Measurements from ENCODE around the gene MUTYH. TPM values are rescaled to one million over a fixed set of nuclear protein-coding genes. Genes with fewer than 3 reads are reported as not detected.
"Not testable (repeated sequence)": the region's sequence is repeated elsewhere in the genome, so short reads cannot be mapped to it uniquely, and the experiment has no call there.

Gene MUTYH
- polyA plus RNA-seq (2013, experiment 1 of 2): 29.5 TPM
- 34.4 TPM for polyA plus RNA-seq (2013, experiment 2 of 2)

DNA sequence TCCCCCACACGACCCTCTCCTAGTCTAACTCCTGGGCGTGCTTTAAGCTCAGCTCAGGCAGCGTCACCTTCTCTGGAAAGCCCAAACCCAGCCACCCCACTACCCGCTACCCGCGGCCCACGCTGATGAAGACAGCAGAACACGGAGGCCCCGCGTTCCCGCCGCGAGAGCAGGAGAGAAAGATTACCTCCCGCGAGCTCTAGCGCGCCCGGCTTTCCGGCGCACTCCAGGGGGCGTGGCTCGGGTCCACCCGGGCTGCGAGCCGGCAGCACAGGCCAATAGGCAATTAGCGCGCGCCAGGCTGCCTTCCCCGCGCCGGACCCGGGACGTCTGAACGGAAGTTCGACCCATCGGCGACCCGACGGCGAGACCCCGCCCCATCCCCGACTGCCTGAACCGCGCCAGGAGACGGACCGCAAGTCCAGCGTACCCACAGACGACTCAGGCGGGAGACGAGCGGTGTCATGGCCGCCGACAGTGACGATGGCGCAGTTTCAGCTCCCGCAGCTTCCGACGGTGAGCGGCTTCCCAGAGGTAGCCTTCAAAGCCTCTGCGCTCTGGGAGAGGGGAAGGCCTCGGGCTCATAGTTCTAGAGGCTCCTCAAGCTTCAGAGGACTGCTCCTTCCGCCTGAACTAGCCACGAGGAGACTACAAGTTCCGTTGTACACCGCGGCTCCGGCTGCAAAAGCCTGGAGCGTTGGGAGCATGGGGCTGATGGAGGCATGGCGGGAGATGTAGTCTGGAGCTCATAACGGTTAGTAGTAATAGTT lies at the start of gene MUTYH, which contains the start of gene TOE1:
MUTYH (minus strand) TSS at position 652 of the 770 bp plus-strand sequence. CDS start 5,935 bp downstream, outside the sequence.
TOE1 (plus strand) TSS at position 382 of the 770 bp plus-strand sequence; CDS start at position 465, 83 bp downstream.
- Histone ChIP-seq H3K4me1 (ENCODE audit: insufficient read depth, low read length) (peaks cover 10% of the 10 kb centered on the region; the same call in 1 of the 2 replicates), H3K36me3 (ENCODE audit: insufficient read depth, low read length) (peaks cover 50% of the 10 kb centered on the region), H3K27me3 (ENCODE audit: insufficient read depth, low read length) (no peaks in the 10 kb centered on the region), H3K27ac (ENCODE audit: low read depth, low read length) (peak within 1 kb of the TSS; percentile 98), H3K9me3 (ENCODE audit: insufficient read depth, low read depth, low read length) (no peaks in the 10 kb centered on the region), H3K9ac (ENCODE audit: low read depth, low read length) (peak within 1 kb of the TSS; percentile 99), H3K4me3 (ENCODE audit: low read length) (peak within 1 kb of the TSS; percentile 92)
- whole genome bisulfite sequencing: under 1% methylated on average over 69 of the region's 70 CpGs

DNA sequence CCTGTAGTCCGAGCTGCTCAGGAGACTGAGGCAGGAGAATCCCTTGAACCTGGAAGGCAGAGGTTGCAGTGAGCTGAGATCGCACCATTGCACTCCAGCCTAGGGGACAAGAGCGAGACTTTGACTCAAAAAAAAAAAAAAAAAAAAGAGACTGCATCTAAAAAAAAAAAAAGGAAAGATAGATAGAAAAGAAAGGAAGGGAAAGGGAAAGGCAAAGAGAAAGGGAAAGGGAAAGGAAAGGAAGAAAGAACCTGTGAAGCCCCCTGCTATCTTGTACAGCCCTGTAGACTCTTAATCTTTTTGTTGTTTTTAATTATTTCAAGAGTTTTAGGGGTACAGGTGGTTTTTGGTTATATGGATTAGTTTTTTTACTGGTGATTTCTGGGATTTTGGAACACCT lies 46.0 kb upstream of the MUTYH start:
- Histone ChIP-seq H3K9ac (ENCODE audit: low read depth, low read length) (no peak overlapping the region), H3K4me3 (ENCODE audit: low read length) (no peak overlapping the region), H3K27ac (ENCODE audit: low read depth, low read length) (no peak overlapping the region), H3K27me3 (ENCODE audit: insufficient read depth, low read length) (no peaks in the 10 kb centered on the region), H3K4me1 (ENCODE audit: insufficient read depth, low read length) (no peaks in the 10 kb centered on the region), H3K36me3 (ENCODE audit: insufficient read depth, low read length) (no peaks in the 10 kb centered on the region), H3K9me3 (ENCODE audit: insufficient read depth, low read depth, low read length) (no peaks in the 10 kb centered on the region)
- WGBS: 98% methylated on average over 3 of the region's 3 CpGs

DNA sequence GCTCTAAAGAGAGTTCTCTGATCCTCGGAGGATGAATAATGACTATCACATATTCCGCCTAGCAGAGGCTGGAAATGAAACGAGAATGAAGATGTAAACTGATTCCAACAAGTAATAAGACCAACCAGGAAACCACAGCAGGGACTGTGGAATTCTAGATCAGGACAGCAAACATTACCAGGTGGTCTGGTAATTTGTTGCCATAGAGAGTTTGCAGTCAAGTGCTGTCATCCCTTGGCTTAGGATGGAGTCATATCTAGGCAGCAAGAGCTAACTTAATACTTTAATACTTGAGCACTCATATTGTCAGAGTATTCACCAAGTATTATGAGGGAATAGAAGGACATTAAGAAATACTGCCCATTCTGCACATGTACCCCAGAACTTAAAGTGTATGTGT lies 45.1 kb upstream of the MUTYH start:
- no peaks in the 10 kb centered on the region for H3K36me3 ChIP-seq (ENCODE audit: insufficient read depth, low read length)
- 100% methylated on average over 3 of the region's 3 CpGs for WGBS
- H3K9me3 ChIP-seq (ENCODE audit: insufficient read depth, low read depth, low read length): no peaks in the 10 kb centered on the region
- no peaks in the 10 kb centered on the region for H3K27me3 ChIP-seq (ENCODE audit: insufficient read depth, low read length)
- H3K4me1 ChIP-seq (ENCODE audit: insufficient read depth, low read length): no peaks in the 10 kb centered on the region
- no peak overlapping the region for H3K4me3 ChIP-seq (ENCODE audit: low read length)
- no peak overlapping the region for H3K9ac ChIP-seq (ENCODE audit: low read depth, low read length)
- no peak overlapping the region for H3K27ac ChIP-seq (ENCODE audit: low read depth, low read length)

DNA sequence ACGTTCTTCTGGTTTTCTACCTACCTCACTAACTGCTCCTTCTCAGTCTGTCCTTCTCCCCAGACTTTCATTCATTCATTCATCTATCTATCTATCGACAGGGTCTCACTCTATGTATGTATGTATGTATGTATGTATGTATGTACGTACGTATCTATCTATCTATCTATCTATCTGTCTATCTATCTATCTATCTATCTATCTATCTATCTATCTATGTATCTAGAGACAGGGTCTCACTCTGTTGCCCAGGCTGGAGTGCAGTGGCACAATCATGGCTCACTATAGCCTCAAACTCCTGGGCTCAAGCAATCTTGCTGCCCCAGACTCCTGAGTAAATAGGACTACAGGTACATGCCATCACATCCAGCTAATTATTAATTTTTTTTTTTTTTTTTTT lies 44.0 kb upstream of the MUTYH start:
- H3K27me3 ChIP-seq (ENCODE audit: insufficient read depth, low read length); H3K9ac ChIP-seq (ENCODE audit: low read depth, low read length); H3K27ac ChIP-seq (ENCODE audit: low read depth, low read length); H3K36me3 ChIP-seq (ENCODE audit: insufficient read depth, low read length); H3K4me3 ChIP-seq (ENCODE audit: low read length); H3K9me3 ChIP-seq (ENCODE audit: insufficient read depth, low read depth, low read length); H3K4me1 ChIP-seq (ENCODE audit: insufficient read depth, low read length): not testable (repeated sequence)
- WGBS: 91% methylated on average over 1 of the region's 4 CpGs

DNA sequence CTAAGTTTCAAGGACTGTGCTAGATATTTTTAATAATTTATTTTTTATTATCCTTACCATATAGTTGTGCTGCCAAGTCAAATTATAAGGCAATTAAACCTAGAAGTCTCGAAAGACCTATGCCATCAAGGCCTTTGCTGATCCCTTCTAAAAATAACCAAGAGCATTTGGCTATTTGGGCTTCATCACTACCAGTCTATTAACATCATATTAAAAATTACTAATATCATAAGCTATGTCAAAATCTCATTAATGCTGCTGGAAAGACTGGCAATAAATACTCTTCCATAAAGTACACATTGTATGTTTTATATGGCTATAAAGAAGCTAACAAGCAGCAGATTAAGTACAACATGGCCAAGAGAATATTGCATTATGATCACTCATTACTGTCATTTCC lies 43.0 kb upstream of the MUTYH start:
- no peaks in the 10 kb centered on the region for H3K4me1 ChIP-seq (ENCODE audit: insufficient read depth, low read length)
- H3K27ac ChIP-seq (ENCODE audit: low read depth, low read length): no peak overlapping the region
- no peaks in the 10 kb centered on the region for H3K27me3 ChIP-seq (ENCODE audit: insufficient read depth, low read length)
- no peaks in the 10 kb centered on the region for H3K9me3 ChIP-seq (ENCODE audit: insufficient read depth, low read depth, low read length)
- WGBS: 90% methylated on average over 1 of the region's 1 CpG
- no peak overlapping the region for H3K4me3 ChIP-seq (ENCODE audit: low read length)
- no peaks in the 10 kb centered on the region for H3K36me3 ChIP-seq (ENCODE audit: insufficient read depth, low read length)
- no peak overlapping the region for H3K9ac ChIP-seq (ENCODE audit: low read depth, low read length)

DNA sequence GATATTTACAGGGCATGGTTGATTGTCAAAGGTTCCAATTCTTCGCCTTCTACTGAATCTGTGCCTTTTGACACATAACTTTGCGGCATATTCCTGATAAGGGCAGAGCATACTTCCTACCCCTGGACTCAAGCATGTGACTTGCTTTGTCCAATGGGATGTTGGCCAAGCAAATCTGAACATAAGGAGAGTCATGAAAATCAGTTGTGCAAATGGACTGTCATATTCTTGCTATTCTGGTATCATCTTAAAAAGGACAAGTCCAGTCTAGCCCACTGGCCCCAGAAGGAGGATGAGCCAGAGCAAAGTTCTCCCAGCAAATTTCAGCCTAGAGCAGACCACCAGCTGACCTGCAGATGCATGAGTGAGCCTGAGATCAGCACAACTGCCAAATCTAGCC lies 41.0 kb upstream of the MUTYH start:
- H3K36me3 ChIP-seq (ENCODE audit: insufficient read depth, low read length): no peaks in the 10 kb centered on the region
- H3K4me1 ChIP-seq (ENCODE audit: insufficient read depth, low read length): no peaks in the 10 kb centered on the region
- H3K9me3 ChIP-seq (ENCODE audit: insufficient read depth, low read depth, low read length): no peaks in the 10 kb centered on the region
- H3K9ac ChIP-seq (ENCODE audit: low read depth, low read length): no peak overlapping the region
- no peak overlapping the region for H3K27ac ChIP-seq (ENCODE audit: low read depth, low read length)
- no peaks in the 10 kb centered on the region for H3K27me3 ChIP-seq (ENCODE audit: insufficient read depth, low read length)
- H3K4me3 ChIP-seq (ENCODE audit: low read length): no peak overlapping the region
- 97% methylated on average over 2 of the region's 2 CpGs for WGBS

DNA sequence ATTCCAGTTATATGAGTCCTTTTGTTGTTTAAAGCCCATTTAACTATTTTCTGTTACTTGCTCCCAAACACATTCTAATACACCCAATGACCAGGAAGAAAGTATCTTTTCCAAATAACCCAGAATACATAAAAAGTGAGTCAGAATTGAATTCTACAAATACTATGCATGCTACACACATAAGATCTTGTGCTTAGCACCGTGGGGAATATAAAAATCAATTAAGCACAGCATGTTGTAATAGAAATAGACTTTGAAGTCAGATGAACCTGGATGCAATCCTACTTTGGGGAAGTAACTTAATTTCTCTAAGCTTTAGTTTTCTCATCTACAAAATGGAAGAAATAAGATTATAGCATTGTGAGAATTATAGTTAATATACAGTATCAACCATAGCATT lies 40.5 kb upstream of the MUTYH start:
- H3K4me1 ChIP-seq (ENCODE audit: insufficient read depth, low read length): no peaks in the 10 kb centered on the region
- no CpG with 5 or more reads among the region's 1 CpG for WGBS
- H3K9ac ChIP-seq (ENCODE audit: low read depth, low read length): no peak overlapping the region
- no peak overlapping the region for H3K27ac ChIP-seq (ENCODE audit: low read depth, low read length)
- no peaks in the 10 kb centered on the region for H3K9me3 ChIP-seq (ENCODE audit: insufficient read depth, low read depth, low read length)
- no peaks in the 10 kb centered on the region for H3K36me3 ChIP-seq (ENCODE audit: insufficient read depth, low read length)
- no peak overlapping the region for H3K4me3 ChIP-seq (ENCODE audit: low read length)
- H3K27me3 ChIP-seq (ENCODE audit: insufficient read depth, low read length): no peaks in the 10 kb centered on the region

DNA sequence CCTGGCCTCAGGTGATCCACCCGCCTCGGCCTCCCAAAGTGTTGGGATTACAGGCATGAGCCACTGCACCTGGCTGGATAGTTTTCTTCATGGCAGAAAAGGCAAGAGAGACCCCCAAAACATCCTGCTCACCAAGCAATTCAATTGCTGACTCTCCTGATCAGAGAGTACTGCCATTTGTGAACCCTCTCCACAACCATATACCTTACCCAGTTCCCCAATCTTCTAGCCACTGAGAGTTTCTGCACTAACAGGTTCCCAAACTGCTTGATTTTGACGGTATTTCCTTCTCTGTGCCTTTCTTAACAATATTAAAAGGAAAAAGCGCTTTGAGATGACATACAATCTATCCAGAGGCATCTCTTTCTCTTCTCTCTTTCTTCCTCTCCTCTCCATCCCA lies 39.9 kb upstream of the MUTYH start:
- Histone ChIP-seq H3K9ac (ENCODE audit: low read depth, low read length) (no peak overlapping the region), H3K36me3 (ENCODE audit: insufficient read depth, low read length) (no peaks in the 10 kb centered on the region), H3K4me3 (ENCODE audit: low read length) (no peak overlapping the region), H3K27ac (ENCODE audit: low read depth, low read length) (no peak overlapping the region), H3K9me3 (ENCODE audit: insufficient read depth, low read depth, low read length) (no peaks in the 10 kb centered on the region), H3K4me1 (ENCODE audit: insufficient read depth, low read length) (no peaks in the 10 kb centered on the region), H3K27me3 (ENCODE audit: insufficient read depth, low read length) (no peaks in the 10 kb centered on the region)
- WGBS: 94% methylated on average over 4 of the region's 4 CpGs

DNA sequence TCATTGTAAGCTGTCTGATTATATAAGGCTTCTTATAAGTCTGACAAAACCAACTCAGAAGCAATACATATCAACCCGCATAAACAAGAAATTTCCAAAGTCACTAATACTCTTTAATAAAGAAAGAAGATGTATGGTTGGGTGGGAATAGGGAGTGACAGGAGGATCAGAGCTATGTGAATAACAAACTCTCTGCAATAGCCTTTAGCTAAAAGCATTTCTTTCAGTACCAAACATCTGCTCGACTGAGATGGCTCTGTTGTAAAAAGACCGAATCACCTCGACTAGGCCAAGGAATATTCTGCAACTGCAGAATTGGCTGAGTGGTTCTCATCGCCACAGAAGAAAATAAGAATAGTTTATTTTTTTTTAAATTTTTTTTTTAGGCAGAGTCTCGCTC lies 39.3 kb upstream of the MUTYH start:
- Histone ChIP-seq H3K36me3 (ENCODE audit: insufficient read depth, low read length) (no peaks in the 10 kb centered on the region), H3K27ac (ENCODE audit: low read depth, low read length) (no peak overlapping the region), H3K4me1 (ENCODE audit: insufficient read depth, low read length) (no peaks in the 10 kb centered on the region), H3K27me3 (ENCODE audit: insufficient read depth, low read length) (no peaks in the 10 kb centered on the region), H3K4me3 (ENCODE audit: low read length) (no peak overlapping the region), H3K9me3 (ENCODE audit: insufficient read depth, low read depth, low read length) (no peaks in the 10 kb centered on the region), H3K9ac (ENCODE audit: low read depth, low read length) (no peak overlapping the region)
- 95% methylated on average over 5 of the region's 6 CpGs for WGBS

DNA sequence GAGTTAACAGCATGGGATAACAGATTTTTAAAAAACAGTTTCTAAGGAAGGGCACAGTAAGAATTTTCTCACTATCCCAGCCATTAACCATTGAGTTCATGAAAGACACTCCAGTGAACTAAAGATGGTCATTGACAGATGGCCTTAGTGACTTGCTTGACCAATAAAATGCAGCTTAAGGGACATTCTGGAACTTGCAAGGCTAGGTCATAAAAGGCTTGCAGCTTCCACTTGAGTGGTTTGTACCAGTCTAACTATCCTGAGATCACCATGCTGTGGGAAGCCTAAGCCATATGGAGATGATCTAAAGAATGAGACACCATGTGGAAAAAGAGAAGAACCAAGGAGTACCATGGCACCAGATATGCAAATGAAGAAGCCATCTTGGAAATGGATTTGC lies 37.9 kb upstream of the MUTYH start:
- no peaks in the 10 kb centered on the region for H3K36me3 ChIP-seq (ENCODE audit: insufficient read depth, low read length)
- no peaks in the 10 kb centered on the region for H3K27me3 ChIP-seq (ENCODE audit: insufficient read depth, low read length)
- H3K9ac ChIP-seq (ENCODE audit: low read depth, low read length): no peak overlapping the region
- no peak overlapping the region for H3K27ac ChIP-seq (ENCODE audit: low read depth, low read length)
- H3K9me3 ChIP-seq (ENCODE audit: insufficient read depth, low read depth, low read length): no peaks in the 10 kb centered on the region
- no peak overlapping the region for H3K4me3 ChIP-seq (ENCODE audit: low read length)
- H3K4me1 ChIP-seq (ENCODE audit: insufficient read depth, low read length): no peaks in the 10 kb centered on the region

DNA sequence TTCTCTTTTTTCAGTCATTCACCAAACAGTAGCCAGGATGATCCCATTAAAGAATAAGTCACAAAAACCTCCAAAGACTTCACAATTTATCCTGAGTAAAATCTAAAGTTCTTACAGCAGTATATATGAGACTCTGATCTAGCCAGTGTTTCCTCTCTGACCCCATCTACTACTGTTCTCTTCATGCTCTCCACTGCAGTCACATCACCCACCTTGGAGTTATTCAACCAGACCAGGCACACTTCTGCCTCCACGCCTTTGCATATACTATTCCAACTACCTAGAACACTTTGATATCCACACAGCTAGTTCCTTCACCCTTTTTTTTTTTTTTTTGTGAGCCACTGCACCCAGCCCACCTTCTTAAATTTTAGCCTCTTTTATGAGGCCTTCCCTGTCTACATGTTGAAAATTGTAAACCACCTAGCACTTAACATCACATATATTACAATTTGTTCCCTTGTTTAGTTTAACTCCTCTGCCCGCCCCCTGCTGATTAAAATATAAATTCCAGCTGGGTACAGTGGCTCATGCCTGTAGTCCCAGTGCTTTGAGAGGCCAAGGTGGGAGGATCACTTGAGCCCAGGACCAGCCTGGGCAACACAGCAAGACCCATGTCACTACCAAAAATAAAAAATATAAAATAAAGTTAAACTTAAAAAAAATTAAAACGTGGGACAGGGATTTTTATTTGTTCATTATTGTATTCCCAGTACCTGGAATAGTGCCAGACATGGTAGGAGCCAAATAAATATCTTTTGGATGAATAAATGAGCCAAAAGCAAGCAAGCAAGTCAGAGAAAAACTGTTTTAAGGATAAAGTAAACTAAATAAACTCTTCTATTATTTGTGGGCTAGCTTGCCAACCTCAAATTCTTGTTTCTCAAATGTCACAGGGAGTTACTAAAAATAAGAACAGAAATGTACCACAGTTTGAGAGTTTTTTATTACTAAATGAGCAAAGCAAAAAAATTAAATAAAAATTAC lies 35.2 kb upstream of the MUTYH start:
- H3K9ac ChIP-seq (ENCODE audit: low read depth, low read length): no peak overlapping the region
- no peak overlapping the region for H3K27ac ChIP-seq (ENCODE audit: low read depth, low read length)
- no peaks in the 10 kb centered on the region for H3K4me1 ChIP-seq (ENCODE audit: insufficient read depth, low read length)
- no peaks in the 10 kb centered on the region for H3K9me3 ChIP-seq (ENCODE audit: insufficient read depth, low read depth, low read length)
- H3K27me3 ChIP-seq (ENCODE audit: insufficient read depth, low read length): no peaks in the 10 kb centered on the region
- WGBS: 83% methylated on average over 3 of the region's 3 CpGs
- no peak overlapping the region for H3K4me3 ChIP-seq (ENCODE audit: low read length)
- no peaks in the 10 kb centered on the region for H3K36me3 ChIP-seq (ENCODE audit: insufficient read depth, low read length)
